Type B pancreatic cell (in vitro differentiated cells): ENCODE measurements around the gene NPTX2. TPM values are rescaled to one million over a fixed set of nuclear protein-coding genes. Genes with fewer than 3 reads are reported as not detected.

ENCODE experiments used
- DNase-seq: peaks from one replicate; pipeline ENCODE4 v3.0.0; 2021; ENCODE audit warnings: mixed read lengths; ENCODE audit not compliant: unreplicated experiment; ENCODE audit errors: extremely low spot score
- H3K27ac Mint-ChIP-seq: 2 replicates; pipeline ENCODE4 v1.8.0; 2021; ENCODE audit warnings: mild to moderate bottlenecking, mixed read lengths
- H3K27me3 Mint-ChIP-seq: 2 replicates; pipeline ENCODE4 v1.8.0; 2021; ENCODE audit warnings: mixed read lengths
- H3K36me3 Mint-ChIP-seq: 2 replicates; pipeline ENCODE4 v1.8.0; 2021; ENCODE audit warnings: mixed read lengths
- H3K4me1 Mint-ChIP-seq: one replicate; pipeline ENCODE4 v1.8.0; 2021; ENCODE audit warnings: mixed read lengths; ENCODE audit not compliant: unreplicated experiment
- H3K4me3 Mint-ChIP-seq: 2 replicates; pipeline ENCODE4 v1.8.0; 2021; ENCODE audit warnings: mild to moderate bottlenecking, mixed read lengths
- H3K9me3 Mint-ChIP-seq: 2 replicates; pipeline ENCODE4 v1.8.0; 2021; ENCODE audit warnings: mixed read lengths
- CTCF ChIP-seq: fragments of 200-600 bp; sonication (generic); conservative IDR thresholded peaks from 2 replicates; pipeline ENCODE4 v1.5.0; 2021; ENCODE audit warnings: antibody characterized with exemption, mild to moderate bottlenecking
- total RNA-seq: library from RNA; stranded (reverse); gene quantifications from 2 replicates; pipeline ENCODE4 v1.2.1, GENCODE V29; 2021; ENCODE audit warnings: low replicate concordance

NPTX2 gene
- total RNA-seq, 1 donor from 2014 or later = 14.2 TPM

GRCh38 chr7:98646465-98646864 is 29.4 kb downstream of the NPTX2 start:
- TF ChIP-seq CTCF = no peak
- Mint-ChIP-seq H3K4me3 (no peak overlapping the region), H3K36me3 (no peaks in the 10 kb centered on the region), H3K9me3 (no peaks in the 10 kb centered on the region), H3K4me1 (no peaks in the 10 kb centered on the region), H3K27ac (no peak overlapping the region), H3K27me3 (peaks cover 10% of the 10 kb centered on the region)
- DNase-seq = no peak

GRCh38 chr7:98647326-98647725 is 30.2 kb downstream of the NPTX2 start:
- TF ChIP-seq CTCF = no peak
- Mint-ChIP-seq H3K9me3 (no peaks in the 10 kb centered on the region), H3K27ac (no peak overlapping the region), H3K36me3 (no peaks in the 10 kb centered on the region), H3K4me3 (no peak overlapping the region), H3K4me1 (no peaks in the 10 kb centered on the region), H3K27me3 (peaks cover 10% of the 10 kb centered on the region)
- no peak for DNase-seq

- DNase-seq = no peak
- Mint-ChIP-seq H3K27ac (no peak overlapping the region), H3K27me3 (peaks cover 10% of the 10 kb centered on the region), H3K36me3 (no peaks in the 10 kb centered on the region), H3K4me3 (no peak overlapping the region), H3K9me3 (no peaks in the 10 kb centered on the region), H3K4me1 (no peaks in the 10 kb centered on the region)
- no peak for TF ChIP-seq CTCF
Observed at GRCh38 chr7:98651760-98652159, 34.7 kb downstream of the NPTX2 start.

- Mint-ChIP-seq H3K27me3 (peaks cover 10% of the 10 kb centered on the region), H3K4me1 (no peaks in the 10 kb centered on the region), H3K4me3 (no peak overlapping the region), H3K9me3 (no peaks in the 10 kb centered on the region), H3K36me3 (no peaks in the 10 kb centered on the region), H3K27ac (no peak overlapping the region)
- TF ChIP-seq CTCF = no peak
- no peak for DNase-seq
Observed at GRCh38 chr7:98653601-98654310, 36.7 kb downstream of the NPTX2 start.

GRCh38 chr7:98654524-98655272 is 37.6 kb downstream of the NPTX2 start:
- no peak for DNase-seq
- H3K27me3 Mint-ChIP-seq = peaks cover 14% of the 10 kb centered on the region

More at GRCh38 chr7:98654524-98655272, 37.6 kb downstream of the NPTX2 start:
- Mint-ChIP-seq H3K36me3 (no peaks in the 10 kb centered on the region), H3K27ac (no peak overlapping the region), H3K4me3 (no peak overlapping the region), H3K4me1 (no peaks in the 10 kb centered on the region), H3K9me3 (no peaks in the 10 kb centered on the region)
- no peak for TF ChIP-seq CTCF
